Right atrium auricular region (tissue), 2 donors: Measurements from ENCODE around the gene PRKAG2. TPM values are rescaled to one million over a fixed set of nuclear protein-coding genes. Genes with fewer than 3 reads are reported as not detected.

Source experiments
- DNase-seq: peaks from one replicate; pipeline ENCODE4 v3.0.0-alpha.2; 2019; ENCODE audit warnings: low spot score
- H3K27ac ChIP-seq, 2 donors: fragments of 200-600 bp; sonication (generic); 1 replicate in 1 of 2; 2 replicates in 1 of 2; pipeline ENCODE4 v1.5.1; 2016 to 2019
- H3K27me3 ChIP-seq, 2 donors: fragments of 200-600 bp; sonication (generic); one replicate each; pipeline versions ENCODE4 v1.5.1 to v1.6.0; 2017 to 2019
- H3K36me3 ChIP-seq: fragments of 200-600 bp; sonication (generic); one replicate; pipeline ENCODE4 v1.5.1; 2016
- H3K4me1 ChIP-seq, 2 donors: fragments of 200-600 bp; sonication (generic); one replicate each; pipeline versions ENCODE4 v1.5.1 to v1.6.0; 2017 to 2019
- H3K4me3 ChIP-seq, 2 donors: fragments of 200-600 bp; sonication (generic); 1 replicate in 1 of 2; 2 replicates in 1 of 2; pipeline ENCODE4 v1.5.1; 2017 to 2019; ENCODE audit warnings: mild to moderate bottlenecking in 1 of 2, moderate library complexity in 1 of 2
- H3K9me3 ChIP-seq, 2 donors: fragments of 200-600 bp; sonication (generic); one replicate each; pipeline ENCODE4 v1.5.1; 2019
- total RNA-seq, 2 donors: library from RNA; depleted of rRNA; stranded (reverse); fragments of >200 nt; gene quantifications; one replicate each; pipeline ENCODE4 v1.1.0, GENCODE V29; 2016
- TF ChIP-seq, protein P1 (sequence below), 2 donors: fragments of 200-600 bp; sonication (generic); IDR thresholded peaks; one replicate each; pipeline ENCODE4 v1.5.1; 2019; ENCODE audit warnings: antibody characterized with exemption in 2 of 2

Gene PRKAG2
- total RNA-seq, 2 donors from 2014 or later, result 133 to 177 TPM

DNA sequence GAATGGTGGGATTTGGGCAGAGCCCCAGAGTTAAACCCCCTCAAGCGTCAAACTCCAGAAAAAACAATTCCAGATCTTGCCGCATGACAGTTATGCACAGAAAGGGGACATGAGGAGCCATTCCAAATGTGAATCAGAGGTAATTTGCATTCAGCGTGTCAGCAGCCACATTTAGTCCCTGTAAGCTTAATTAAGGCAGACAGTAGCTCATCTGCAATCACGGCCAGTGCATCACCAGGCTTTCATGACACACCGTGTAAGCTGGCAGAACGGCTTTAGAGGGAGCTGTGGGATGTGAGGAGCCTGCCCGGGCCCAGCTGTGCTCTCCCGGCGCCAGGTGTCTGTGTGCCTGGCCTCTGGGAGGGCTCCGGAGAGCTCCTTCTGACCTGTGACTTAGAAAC lies 18.7 kb upstream of the PRKAG2 start:
- H3K27me3 ChIP-seq, result no peaks in the 10 kb centered on the region
- no peak overlapping the region for H3K4me3 ChIP-seq
- H3K4me1 ChIP-seq, result peaks cover 0 to 7% of the 10 kb centered on the region in 2 donors
- TF ChIP-seq, protein P1, sequence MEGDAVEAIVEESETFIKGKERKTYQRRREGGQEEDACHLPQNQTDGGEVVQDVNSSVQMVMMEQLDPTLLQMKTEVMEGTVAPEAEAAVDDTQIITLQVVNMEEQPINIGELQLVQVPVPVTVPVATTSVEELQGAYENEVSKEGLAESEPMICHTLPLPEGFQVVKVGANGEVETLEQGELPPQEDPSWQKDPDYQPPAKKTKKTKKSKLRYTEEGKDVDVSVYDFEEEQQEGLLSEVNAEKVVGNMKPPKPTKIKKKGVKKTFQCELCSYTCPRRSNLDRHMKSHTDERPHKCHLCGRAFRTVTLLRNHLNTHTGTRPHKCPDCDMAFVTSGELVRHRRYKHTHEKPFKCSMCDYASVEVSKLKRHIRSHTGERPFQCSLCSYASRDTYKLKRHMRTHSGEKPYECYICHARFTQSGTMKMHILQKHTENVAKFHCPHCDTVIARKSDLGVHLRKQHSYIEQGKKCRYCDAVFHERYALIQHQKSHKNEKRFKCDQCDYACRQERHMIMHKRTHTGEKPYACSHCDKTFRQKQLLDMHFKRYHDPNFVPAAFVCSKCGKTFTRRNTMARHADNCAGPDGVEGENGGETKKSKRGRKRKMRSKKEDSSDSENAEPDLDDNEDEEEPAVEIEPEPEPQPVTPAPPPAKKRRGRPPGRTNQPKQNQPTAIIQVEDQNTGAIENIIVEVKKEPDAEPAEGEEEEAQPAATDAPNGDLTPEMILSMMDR (IDR thresholded peaks at IDR 0.05), result no peak
- H3K36me3 ChIP-seq, result no peaks in the 10 kb centered on the region
- no peak overlapping the region for H3K27ac ChIP-seq
- no peaks in the 10 kb centered on the region for H3K9me3 ChIP-seq
- DNase-seq, result no peak

- Histone ChIP-seq H3K27me3 (no peaks in the 10 kb centered on the region), H3K36me3 (no peaks in the 10 kb centered on the region)
These were observed 18.2 kb upstream of the PRKAG2 start for GRCh38 chr7:151895008-151895630.

DNA sequence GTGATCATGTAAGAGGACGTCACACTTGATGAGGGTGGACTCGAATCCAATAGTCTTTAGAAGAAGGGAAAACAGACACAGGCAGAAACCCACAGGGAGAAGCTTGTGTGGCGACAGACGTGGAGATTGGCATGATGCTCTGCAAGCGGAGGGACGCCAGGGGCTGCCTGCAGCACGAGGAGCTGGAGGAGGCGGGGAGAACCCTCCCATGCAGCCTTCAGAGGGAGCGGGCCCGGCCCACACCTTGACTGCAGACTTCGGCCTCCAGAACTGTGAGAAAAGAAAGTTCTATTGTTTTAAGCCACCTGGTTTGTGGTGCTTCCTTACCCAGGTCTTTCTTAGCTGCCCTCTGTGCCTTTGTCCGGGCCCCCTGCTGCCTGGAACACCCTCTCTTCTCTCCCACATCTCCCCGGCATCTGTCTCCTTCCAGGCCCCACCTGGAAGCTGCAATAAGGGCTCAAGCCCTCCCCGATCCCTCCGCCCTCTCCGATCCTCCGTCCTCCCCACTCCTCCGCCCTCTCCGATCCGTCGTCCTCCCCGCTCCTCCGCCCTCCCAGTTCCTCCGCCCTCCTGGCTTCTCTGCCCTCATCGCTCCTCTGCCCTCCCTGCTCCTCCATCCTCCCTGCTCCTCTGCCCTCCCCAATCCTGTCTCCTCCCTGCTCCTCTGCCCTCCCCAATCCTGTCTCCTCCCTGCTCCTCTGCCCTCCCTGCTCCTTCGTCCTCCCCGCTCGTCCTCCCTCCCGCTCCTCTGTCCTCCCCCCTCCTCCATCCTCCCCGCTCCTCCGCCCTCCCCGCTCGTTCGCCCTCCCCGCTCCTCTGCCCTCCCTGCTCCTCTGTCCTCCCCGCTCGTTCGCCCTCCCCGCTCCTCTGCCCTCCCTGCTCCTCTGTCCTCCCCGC lies 17.4 kb upstream of the PRKAG2 start:
- TF ChIP-seq, protein P1 (IDR thresholded peaks at IDR 0.05), result no peak
- H3K4me1 ChIP-seq, result peaks cover 0 to 7% of the 10 kb centered on the region in 2 donors
- H3K27ac ChIP-seq, result no peak overlapping the region
- no peak for DNase-seq
- no peaks in the 10 kb centered on the region for H3K9me3 ChIP-seq
- no peaks in the 10 kb centered on the region for H3K36me3 ChIP-seq
- H3K4me3 ChIP-seq, result no peak overlapping the region
- no peaks in the 10 kb centered on the region for H3K27me3 ChIP-seq

More at GRCh38 chr7:151895008-151895630, 18.2 kb upstream of the PRKAG2 start:
- TF ChIP-seq, protein P1 (IDR thresholded peaks at IDR 0.05), result no peak
- Histone ChIP-seq H3K9me3 (no peaks in the 10 kb centered on the region), H3K27ac (no peak overlapping the region), H3K4me3 (no peak overlapping the region), H3K4me1 (peaks cover 0 to 7% of the 10 kb centered on the region in 2 donors)
- DNase-seq, result no peak

DNA sequence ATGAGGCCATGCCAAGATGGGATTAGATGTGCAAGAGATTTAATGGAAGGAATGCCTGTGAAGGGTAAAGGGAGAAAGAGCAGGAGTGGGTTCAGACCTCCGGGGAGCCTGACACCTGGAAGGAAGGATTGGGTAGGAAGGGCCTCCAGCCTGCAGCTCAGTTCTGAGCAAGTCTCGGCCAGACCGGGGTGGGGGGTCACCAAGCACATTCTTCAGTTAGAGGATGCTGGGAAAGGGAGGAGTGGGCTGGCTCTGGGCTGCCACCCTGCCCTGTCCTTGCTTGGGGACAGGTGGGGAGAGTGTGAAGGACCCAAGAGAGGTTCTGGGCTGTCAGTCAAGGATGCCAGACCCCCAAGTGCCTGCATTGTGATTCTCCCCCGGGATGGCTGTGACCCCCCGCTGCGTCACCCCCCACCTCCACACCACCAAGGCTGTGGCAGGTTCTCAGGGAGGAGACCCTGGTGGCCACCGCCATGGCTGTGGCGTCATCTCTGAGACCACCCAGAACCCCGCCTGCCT lies 16.5 kb upstream of the PRKAG2 start:
- H3K36me3 ChIP-seq, result no peaks in the 10 kb centered on the region
- H3K4me1 ChIP-seq, result peaks cover 0 to 7% of the 10 kb centered on the region in 2 donors
- TF ChIP-seq, protein P1 (IDR thresholded peaks at IDR 0.05), result no peak
- H3K4me3 ChIP-seq, result no peak overlapping the region
- no peak for DNase-seq
- H3K27ac ChIP-seq, result no peak overlapping the region
- no peaks in the 10 kb centered on the region for H3K9me3 ChIP-seq
- no peaks in the 10 kb centered on the region for H3K27me3 ChIP-seq

- H3K4me3 ChIP-seq, result no peak overlapping the region
- no peaks in the 10 kb centered on the region for H3K4me1 ChIP-seq
- H3K36me3 ChIP-seq, result no peaks in the 10 kb centered on the region
- H3K27me3 ChIP-seq, result no peaks in the 10 kb centered on the region
- TF ChIP-seq, protein P1 (IDR thresholded peaks at IDR 0.05), result no peak
- no peak overlapping the region for H3K27ac ChIP-seq
- H3K9me3 ChIP-seq, result no peaks in the 10 kb centered on the region
- DNase-seq, result no peak
These were observed 14.8 kb upstream of the PRKAG2 start for GRCh38 chr7:151891753-151892152.
